Aorta (tissue), 5 donors: ENCODE measurements around the gene SLC30A7. TPM values are rescaled to one million over a fixed set of nuclear protein-coding genes. Genes with fewer than 3 reads are reported as not detected.
"Not testable (repeated sequence)": the region's sequence is repeated elsewhere in the genome, so short reads cannot be mapped to it uniquely, and the experiment has no call there.

Source experiments
- ATAC-seq: fragments of 200-7000 bp; cut with Tn5 transposase; one replicate; pipeline ENCODE4 v1.9.1; 2022; ENCODE audit warnings: moderate library complexity; ENCODE audit not compliant: low FRiP score
- DNase-seq, 2 donors: peaks; one replicate each; pipeline ENCODE4 v3.0.0-alpha.2; 2020
- H3K27ac ChIP-seq, 2 donors: one replicate each; pipeline ENCODE4 v1.5.1; 2013; ENCODE audit warnings: low read length in 2 of 2, mild to moderate bottlenecking in 2 of 2, moderate library complexity in 2 of 2, control low read depth in 1 of 2, inconsistent platforms in 1 of 2, low read depth in 1 of 2
- H3K27me3 ChIP-seq, 2 donors: one replicate each; pipeline ENCODE4 v1.6.1; 2013; ENCODE audit warnings: control low read depth in 1 of 2, low read length in 1 of 2, mild to moderate bottlenecking in 1 of 2, moderate library complexity in 1 of 2; ENCODE audit not compliant: insufficient read depth in 2 of 2, control insufficient read depth in 1 of 2
- H3K36me3 ChIP-seq, 2 donors: one replicate each; pipeline ENCODE4 v1.6.1; 2013; ENCODE audit warnings: control low read depth in 1 of 2, low read length in 1 of 2, mild to moderate bottlenecking in 1 of 2; ENCODE audit not compliant: insufficient read depth in 2 of 2, control insufficient read depth in 1 of 2
- H3K4me1 ChIP-seq, 2 donors: one replicate each; pipeline ENCODE4 v1.6.1; 2013; ENCODE audit warnings: low read length in 2 of 2, control low read depth in 1 of 2, mild to moderate bottlenecking in 1 of 2, moderate library complexity in 1 of 2; ENCODE audit not compliant: insufficient read depth in 2 of 2, control insufficient read depth in 1 of 2
- H3K4me3 ChIP-seq, 2 donors: one replicate each; pipeline ENCODE4 v1.5.1; 2013; ENCODE audit warnings: low read length in 2 of 2, control low read depth in 1 of 2, mild to moderate bottlenecking in 1 of 2
- H3K9me3 ChIP-seq: one replicate; pipeline ENCODE4 v1.6.1; 2013; ENCODE audit warnings: mild to moderate bottlenecking, low read length; ENCODE audit not compliant: control insufficient read depth
- WGBS, 2 donors: extraction: QIAGEN DNeasy Blood & Tissue Kit; methylation state at CpG; one replicate each; pipeline ENCODE4 v1.1.7; 2013; 5-methylcytosine and 5-hydroxymethylcytosine counted together
- intact Hi-C, 2 donors: fragments of 100-400 bp; cut with DNase I; formaldehyde crosslinking; loops; one replicate each; pipeline versions ENCODE4 v1.14.2 to v1.15.0; 2022
- polyA plus RNA-seq, 2 donors: library from polyadenylated mRNA; stranded (reverse); fragments of 200-250 nt; gene quantifications; one replicate each; pipeline ENCODE4 v1.2.3, GENCODE V29; 2013
- total RNA-seq, 2 donors: library from RNA; stranded (reverse); fragmentation: NEBNext Ultra II Directional; extraction: Animal tissue kit (Norgen Biotek cat#: 25700); gene quantifications; one replicate each; pipeline ENCODE4 v1.2.1, GENCODE V29; 2021
- donor health status: healthy with polysubstance abuse.
- donor health status: Bipolar disorder and iron deficiency.
- donor health status: DM: no; HTN: no; CAD: no.
- donor health status: DM: no; HTN: no; CAD: no.
- donor health status: DM: yes; HTN: yes; CAD: no.

SLC30A7 gene
- total and polyA plus RNA-seq, 4 donors = 2.1 to 36.2 (median 15.7) TPM

DNA sequence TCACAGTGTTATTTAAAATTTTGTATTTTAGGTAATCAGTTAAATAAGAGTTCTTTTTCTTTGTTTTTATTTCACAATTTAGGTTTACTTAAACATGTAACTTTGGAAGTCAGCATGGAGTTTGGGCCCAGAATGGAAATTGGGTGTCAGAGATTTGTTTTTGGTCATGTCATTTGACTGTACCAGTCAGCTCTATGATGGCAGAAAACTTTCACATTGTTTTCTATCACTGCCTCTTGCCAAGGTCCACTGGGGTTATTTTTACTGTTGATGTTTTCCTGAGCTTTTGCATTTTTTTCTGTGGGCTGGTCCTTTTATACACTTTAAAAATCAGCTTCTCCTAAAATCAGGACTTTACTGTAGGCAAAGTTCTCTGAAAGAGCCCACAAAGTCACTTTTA is 54.4 kb downstream of the SLC30A7 start:
- DNase-seq = no peak
- intact Hi-C loops = no loop called here
- no peak overlapping the region for H3K27ac ChIP-seq
- H3K4me3 ChIP-seq = no peak overlapping the region
- H3K4me1 ChIP-seq = peaks cover 0 to 4% of the 10 kb centered on the region in 2 donors
- peaks cover 0 to 3% of the 10 kb centered on the region in 2 donors for H3K36me3 ChIP-seq
- no peak for ATAC-seq
- no peaks in the 10 kb centered on the region for H3K27me3 ChIP-seq
- no peaks in the 10 kb centered on the region for H3K9me3 ChIP-seq

DNA sequence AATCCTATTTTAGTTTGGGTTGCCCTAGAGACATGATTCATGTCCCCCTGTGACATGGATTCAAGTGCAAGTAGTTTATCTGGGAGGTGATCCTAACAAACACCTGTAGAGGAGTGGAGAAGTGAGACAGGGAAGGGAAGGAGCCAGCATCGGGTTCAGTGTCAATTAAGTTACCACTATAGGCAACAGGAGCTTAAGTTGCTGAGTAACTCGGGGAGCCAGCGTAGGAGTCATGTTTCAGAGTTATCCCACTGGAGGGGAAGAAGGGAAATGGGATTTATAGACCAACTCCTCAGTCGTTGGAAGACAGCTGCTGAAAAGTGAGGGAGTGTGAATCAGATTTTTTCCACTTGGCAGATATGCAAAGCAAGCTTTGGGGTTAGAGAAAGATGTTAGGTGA is 54.9 kb downstream of the SLC30A7 start:
- no peak overlapping the region for H3K4me3 ChIP-seq
- H3K27me3 ChIP-seq = no peaks in the 10 kb centered on the region
- no peak overlapping the region for H3K27ac ChIP-seq
- H3K4me1 ChIP-seq = peaks cover 0 to 4% of the 10 kb centered on the region in 2 donors
- ATAC-seq = no peak
- no peaks in the 10 kb centered on the region for H3K9me3 ChIP-seq
- WGBS, 2 donors = 24 to 27% methylated on average over 4 of the region's 4 CpGs
- intact Hi-C loops = no loop called here
- DNase-seq = no peak
- peaks cover 0 to 3% of the 10 kb centered on the region in 2 donors for H3K36me3 ChIP-seq

DNA sequence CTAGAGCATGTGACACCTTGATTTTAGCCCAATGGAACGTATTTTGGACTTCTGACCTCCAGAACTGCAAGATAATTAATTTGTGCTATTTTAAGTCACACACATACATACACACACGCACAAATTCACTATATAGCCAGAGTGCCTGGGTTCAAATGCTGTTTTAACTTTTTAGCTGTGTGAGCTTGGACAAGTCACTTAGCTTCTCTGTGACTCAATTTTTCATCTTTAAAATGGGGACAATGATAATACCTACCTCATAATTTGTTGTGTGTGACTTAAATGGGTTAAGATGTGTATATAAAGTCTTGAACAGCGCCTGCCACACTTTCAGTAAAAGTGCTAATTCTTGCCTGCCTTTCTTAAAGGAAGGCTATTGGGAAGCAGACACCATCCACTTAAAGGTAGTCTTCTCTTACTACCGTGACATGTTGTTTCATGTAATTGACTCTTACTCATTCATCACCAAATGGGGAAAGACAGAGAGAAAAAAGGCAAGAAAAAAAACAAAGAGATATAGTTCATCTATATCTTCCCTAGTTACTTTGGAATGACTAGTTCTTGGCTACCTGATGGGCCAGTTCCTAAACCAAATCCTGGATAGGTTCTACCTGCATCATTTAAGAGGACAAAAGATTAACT is 56.3 kb downstream of the SLC30A7 start:
- DNase-seq (no peak), ATAC-seq (no peak)
- 97 to 98% methylated on average over 4 of the region's 4 CpGs for WGBS, 2 donors
- H3K9me3 ChIP-seq = no peaks in the 10 kb centered on the region
- H3K36me3 ChIP-seq = peaks cover 0 to 3% of the 10 kb centered on the region in 2 donors
- H3K4me1 ChIP-seq = peaks cover 0 to 4% of the 10 kb centered on the region in 2 donors
- intact Hi-C loops = no loop called here
- H3K27me3 ChIP-seq = no peaks in the 10 kb centered on the region
- no peak overlapping the region for H3K4me3 ChIP-seq
- no peak overlapping the region for H3K27ac ChIP-seq

DNA sequence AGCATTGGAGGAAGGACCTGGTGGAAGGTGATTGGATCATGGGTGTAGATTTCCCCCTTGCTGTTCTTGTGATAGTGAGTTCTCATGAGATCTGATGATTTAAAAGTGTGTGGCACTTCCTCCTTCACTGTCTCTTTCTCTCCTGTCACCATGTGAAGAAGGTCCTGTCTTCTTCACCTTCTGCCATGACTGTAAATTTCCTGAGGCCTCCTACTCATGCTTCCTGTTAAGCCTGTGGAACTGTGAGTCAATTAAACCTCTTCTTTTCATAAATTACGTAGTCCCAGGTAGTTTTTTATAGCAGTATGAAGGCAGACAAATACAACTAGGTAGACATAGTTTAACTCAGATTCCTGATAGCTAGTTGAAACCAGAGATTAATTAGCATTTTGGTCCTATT is 57.1 kb downstream of the SLC30A7 start:
- intact Hi-C loops, ATAC-seq: not testable (repeated sequence)
- WGBS, 2 donors = 91 to 97% methylated on average over 1 of the region's 1 CpG

DNA sequence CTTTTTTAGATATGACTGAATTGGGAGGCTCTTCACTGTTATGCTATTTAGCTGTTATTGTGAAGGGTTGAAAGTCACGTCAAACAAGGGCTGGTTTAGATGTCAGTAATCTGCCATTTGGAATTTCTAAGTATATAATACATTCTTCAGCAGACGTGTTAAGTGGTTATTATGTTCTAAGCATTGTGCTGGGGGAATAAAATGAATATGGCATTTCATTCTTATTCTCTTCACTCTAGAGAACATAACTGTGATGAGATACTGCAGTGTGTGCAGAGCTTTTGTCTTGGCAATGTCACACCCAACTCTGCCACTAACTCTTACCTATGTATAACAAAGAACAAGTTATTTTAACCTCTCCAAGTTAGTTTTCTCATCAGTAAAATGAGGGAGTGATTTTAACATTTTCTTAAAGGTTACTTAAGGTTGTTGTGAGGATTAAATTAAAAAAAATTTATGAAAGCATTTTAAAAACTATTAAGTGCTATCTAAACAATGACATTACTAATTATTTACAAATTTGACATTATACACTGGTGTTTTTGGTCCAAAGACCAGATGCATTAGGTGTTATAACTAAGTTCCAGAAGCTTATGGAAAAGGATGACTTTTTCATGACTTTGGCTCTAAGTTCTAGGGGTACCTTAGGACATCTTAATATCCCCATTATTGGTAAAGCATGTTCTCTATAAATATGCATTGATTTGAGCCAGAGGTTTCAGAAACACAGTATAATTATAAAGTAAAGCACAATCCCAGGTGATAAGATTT is 58.3 kb downstream of the SLC30A7 start:
- 85 to 90% methylated on average over 2 of the region's 2 CpGs for WGBS, 2 donors
- Histone ChIP-seq H3K4me3 (no peak overlapping the region), H3K9me3 (no peaks in the 10 kb centered on the region), H3K27me3 (no peaks in the 10 kb centered on the region), H3K36me3 (peaks cover 0 to 3% of the 10 kb centered on the region in 2 donors), H3K27ac (no peak overlapping the region), H3K4me1 (peaks cover 0 to 4% of the 10 kb centered on the region in 2 donors)
- ATAC-seq = no peak
- intact Hi-C loops = no loop called here
- no peak for DNase-seq

More for the DNA sequence above, 57.1 kb downstream of the SLC30A7 start:
- H3K4me1 ChIP-seq, DNase-seq, H3K36me3 ChIP-seq, H3K27ac ChIP-seq, H3K9me3 ChIP-seq, H3K27me3 ChIP-seq, H3K4me3 ChIP-seq: not testable (repeated sequence)

DNA sequence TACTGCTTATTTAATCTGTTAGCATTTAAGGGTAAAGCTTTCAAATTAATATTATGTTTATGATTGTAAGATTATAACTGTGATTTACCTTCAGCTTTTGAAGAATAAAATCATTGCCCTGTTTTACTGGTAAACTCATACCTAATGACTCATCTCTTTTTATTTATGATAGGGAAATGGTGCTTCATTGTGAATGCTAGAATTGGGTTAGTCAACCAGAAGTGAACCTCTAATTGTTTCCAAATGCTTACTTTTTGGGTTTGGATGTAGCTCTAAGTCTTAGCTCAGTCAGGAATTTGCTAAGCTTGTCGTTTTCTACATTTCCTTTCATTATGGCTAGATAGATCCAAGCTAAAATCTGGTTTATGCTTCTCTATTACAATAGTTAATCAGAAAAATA is 59.4 kb downstream of the SLC30A7 start:
- ATAC-seq (peak; percentile 62), DNase-seq (no peak)
- Histone ChIP-seq H3K9me3 (no peaks in the 10 kb centered on the region), H3K4me1 (peaks cover 0 to 4% of the 10 kb centered on the region in 2 donors), H3K27me3 (no peaks in the 10 kb centered on the region), H3K27ac (no peak overlapping the region), H3K36me3 (peaks cover 0 to 3% of the 10 kb centered on the region in 2 donors), H3K4me3 (no peak overlapping the region)
- intact Hi-C loops = no loop called here
- 53% methylated on average over 1 of the region's 1 CpG for WGBS, 2 donors

DNA sequence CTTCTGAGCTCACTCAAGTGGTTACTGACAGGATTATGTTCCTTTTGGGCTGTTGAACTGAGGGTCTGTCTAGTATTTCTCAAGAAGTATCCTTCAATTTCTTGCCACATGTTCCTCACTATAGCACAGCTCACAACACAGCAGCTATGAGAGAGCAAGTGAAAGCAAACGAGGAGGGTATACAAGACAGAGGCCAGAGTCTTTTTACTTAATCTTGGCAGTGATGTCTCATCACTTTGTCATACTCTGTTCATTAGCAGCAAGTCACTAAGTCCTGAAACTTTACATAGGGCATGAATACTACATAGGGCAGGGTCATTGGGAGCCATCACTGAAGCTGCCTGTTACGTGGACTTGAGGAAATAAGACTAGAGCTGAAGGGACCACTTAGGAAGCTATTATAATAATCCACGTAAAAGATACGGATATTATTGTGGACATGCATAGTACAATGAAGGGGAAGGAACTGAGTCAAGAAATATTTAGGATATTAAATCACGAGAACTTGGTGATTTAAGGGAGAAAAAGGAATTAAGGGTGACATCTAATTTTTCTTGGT is 63.7 kb downstream of the SLC30A7 start:
- Histone ChIP-seq H3K27me3 (no peaks in the 10 kb centered on the region), H3K4me3 (no peak overlapping the region), H3K9me3 (no peaks in the 10 kb centered on the region), H3K4me1 (no peaks in the 10 kb centered on the region), H3K36me3 (no peaks in the 10 kb centered on the region), H3K27ac (no peak overlapping the region)
- 91 to 94% methylated on average over 5 of the region's 5 CpGs for WGBS, 2 donors
- ATAC-seq (no peak), DNase-seq (no peak)
- intact Hi-C loops = no loop called here

DNA sequence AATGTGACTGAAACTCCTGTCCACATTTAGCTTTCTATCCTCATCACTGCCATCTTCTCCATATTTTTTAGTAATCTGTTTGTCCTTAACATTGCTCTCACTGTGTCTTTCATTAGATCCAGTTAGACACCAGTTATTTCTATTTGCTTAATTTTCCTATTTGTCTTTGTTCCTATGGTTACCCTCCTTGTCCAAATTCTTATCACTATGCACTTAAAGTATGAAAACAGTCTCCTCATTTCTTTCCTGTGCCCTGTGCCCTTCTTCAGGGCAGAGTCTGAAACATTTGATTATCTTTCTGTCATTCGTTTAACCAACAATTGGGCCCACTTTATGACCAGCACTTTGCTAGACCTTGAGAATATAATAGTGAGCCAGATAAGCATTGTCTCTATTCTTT is 64.2 kb downstream of the SLC30A7 start:
- no peak for DNase-seq
- Histone ChIP-seq H3K9me3 (no peaks in the 10 kb centered on the region), H3K4me1 (no peaks in the 10 kb centered on the region), H3K4me3 (no peak overlapping the region), H3K36me3 (no peaks in the 10 kb centered on the region), H3K27ac (no peak overlapping the region), H3K27me3 (no peaks in the 10 kb centered on the region)
- intact Hi-C loops = no loop called here
- WGBS, 2 donors = 85 to 89% methylated on average over 1 of the region's 1 CpG
- ATAC-seq = no peak

DNA sequence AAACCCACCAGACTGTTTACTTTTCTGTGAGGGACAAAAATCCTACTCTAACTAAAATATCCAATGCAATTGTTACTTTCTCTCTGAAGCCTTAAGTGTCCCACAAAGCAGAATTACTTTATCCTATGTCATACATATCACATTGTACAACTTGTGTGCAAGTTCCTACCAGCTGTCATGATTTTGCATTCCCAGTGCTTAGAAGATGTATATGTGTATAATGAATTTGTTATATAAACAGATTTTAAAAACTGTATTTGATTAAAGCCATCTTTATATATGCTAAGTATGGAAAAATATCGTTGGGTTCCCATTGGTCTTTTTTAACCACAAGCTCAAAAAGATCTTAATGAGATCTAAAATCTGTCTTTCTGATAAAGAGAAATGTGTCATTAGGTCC is 72.7 kb downstream of the SLC30A7 start:
- peaks cover 0 to 4% of the 10 kb centered on the region in 2 donors for H3K36me3 ChIP-seq
- intact Hi-C loops = no loop called here
- ATAC-seq = no peak
- no peak overlapping the region for H3K27ac ChIP-seq
- H3K9me3 ChIP-seq = no peaks in the 10 kb centered on the region
- 62 to 68% methylated on average over 1 of the region's 1 CpG for WGBS, 2 donors
- no peaks in the 10 kb centered on the region for H3K4me1 ChIP-seq
- no peaks in the 10 kb centered on the region for H3K27me3 ChIP-seq
- H3K4me3 ChIP-seq = no peak overlapping the region
- no peak for DNase-seq
